ENCODE results near the gene SLC38A6.
"Not testable (repeated sequence)": the region's sequence is repeated elsewhere in the genome, so short reads cannot be mapped to it uniquely, and the experiment has no call there.

DNA sequence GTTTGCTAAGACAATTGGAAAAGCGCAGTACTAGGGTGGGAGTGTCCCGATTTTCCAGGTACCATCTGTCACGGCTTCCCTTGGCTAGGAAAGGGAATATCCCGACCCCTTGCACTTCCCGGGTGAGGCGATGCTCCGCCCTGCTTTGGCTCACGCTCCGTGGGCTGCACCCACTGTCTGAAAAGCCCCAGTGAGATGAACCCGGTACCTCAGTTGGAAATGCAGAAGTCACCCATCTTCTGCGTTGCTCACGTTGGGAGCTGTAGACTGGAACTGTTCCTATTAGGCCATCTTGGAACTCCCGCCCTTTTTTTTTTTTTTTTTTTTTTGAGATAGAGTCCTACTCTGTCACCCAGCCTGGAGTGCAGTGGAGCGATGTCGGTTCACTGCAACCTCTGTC lies 117.1 kb downstream of the SLC38A6 start:
- TF ChIP-seq, protein P1, sequence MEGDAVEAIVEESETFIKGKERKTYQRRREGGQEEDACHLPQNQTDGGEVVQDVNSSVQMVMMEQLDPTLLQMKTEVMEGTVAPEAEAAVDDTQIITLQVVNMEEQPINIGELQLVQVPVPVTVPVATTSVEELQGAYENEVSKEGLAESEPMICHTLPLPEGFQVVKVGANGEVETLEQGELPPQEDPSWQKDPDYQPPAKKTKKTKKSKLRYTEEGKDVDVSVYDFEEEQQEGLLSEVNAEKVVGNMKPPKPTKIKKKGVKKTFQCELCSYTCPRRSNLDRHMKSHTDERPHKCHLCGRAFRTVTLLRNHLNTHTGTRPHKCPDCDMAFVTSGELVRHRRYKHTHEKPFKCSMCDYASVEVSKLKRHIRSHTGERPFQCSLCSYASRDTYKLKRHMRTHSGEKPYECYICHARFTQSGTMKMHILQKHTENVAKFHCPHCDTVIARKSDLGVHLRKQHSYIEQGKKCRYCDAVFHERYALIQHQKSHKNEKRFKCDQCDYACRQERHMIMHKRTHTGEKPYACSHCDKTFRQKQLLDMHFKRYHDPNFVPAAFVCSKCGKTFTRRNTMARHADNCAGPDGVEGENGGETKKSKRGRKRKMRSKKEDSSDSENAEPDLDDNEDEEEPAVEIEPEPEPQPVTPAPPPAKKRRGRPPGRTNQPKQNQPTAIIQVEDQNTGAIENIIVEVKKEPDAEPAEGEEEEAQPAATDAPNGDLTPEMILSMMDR (IDR thresholded peaks at IDR 0.05) = not testable (repeated sequence)
- TF ChIP-seq POLR2A (IDR thresholded peaks at IDR 0.05) = not testable (repeated sequence)

All from heart left ventricle (tissue), 13 donors.